Fibroblast of lung (primary cell): ENCODE measurements around the gene PEX10.

Source experiments
- EZH2 ChIP-seq: IDR thresholded peaks from 2 replicates; pipeline ENCODE4 v1.5.1; 2012; ENCODE audit warnings: low read length, control low read depth, mild to moderate bottlenecking; ENCODE audit errors: missing control alignments
- TF ChIP-seq, protein P1 (sequence below), 2 donors: IDR thresholded peaks in 1 of 2; conservative IDR thresholded peaks in 1 of 2; 1 replicate in 1 of 2; 2 replicates in 1 of 2; pipeline ENCODE4 v1.5.1; 2011 to 2012; ENCODE audit warnings: low read length in 2 of 2, control low read depth in 1 of 2, inconsistent platforms in 1 of 2, low read depth in 1 of 2, mild to moderate bottlenecking in 1 of 2

DNA sequence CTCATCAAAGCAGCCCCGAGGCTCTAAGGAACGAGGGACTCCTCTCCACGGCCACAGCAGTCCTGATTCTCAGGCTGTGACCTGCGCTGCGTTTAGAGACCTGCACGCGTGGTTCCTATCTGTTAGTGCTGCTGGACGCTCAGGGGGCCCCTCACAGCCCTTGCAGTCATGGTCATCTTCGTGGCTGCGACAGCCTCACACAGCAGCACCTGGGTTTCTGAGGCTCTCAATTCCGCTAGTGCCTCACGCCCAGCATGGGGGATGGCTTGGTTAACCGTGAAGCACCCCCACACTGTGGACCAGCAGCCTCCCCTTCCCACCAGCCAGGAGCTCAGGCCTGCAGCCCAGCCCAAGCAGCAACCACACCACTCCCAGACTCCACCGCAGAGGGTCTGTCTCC lies 28.8 kb downstream of the PEX10 start:
- TF ChIP-seq, protein P1, sequence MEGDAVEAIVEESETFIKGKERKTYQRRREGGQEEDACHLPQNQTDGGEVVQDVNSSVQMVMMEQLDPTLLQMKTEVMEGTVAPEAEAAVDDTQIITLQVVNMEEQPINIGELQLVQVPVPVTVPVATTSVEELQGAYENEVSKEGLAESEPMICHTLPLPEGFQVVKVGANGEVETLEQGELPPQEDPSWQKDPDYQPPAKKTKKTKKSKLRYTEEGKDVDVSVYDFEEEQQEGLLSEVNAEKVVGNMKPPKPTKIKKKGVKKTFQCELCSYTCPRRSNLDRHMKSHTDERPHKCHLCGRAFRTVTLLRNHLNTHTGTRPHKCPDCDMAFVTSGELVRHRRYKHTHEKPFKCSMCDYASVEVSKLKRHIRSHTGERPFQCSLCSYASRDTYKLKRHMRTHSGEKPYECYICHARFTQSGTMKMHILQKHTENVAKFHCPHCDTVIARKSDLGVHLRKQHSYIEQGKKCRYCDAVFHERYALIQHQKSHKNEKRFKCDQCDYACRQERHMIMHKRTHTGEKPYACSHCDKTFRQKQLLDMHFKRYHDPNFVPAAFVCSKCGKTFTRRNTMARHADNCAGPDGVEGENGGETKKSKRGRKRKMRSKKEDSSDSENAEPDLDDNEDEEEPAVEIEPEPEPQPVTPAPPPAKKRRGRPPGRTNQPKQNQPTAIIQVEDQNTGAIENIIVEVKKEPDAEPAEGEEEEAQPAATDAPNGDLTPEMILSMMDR (conservative IDR thresholded peaks at IDR 0.05 in 1 of 2, IDR thresholded peaks at IDR 0.05 in 1 of 2; ENCODE audit: low read depth in 1 of 2, low read length in 2 of 2) = no peak
- no peak for TF ChIP-seq EZH2
